ENCODE results near the gene HHIPL1.

Gene HHIPL1

GRCh38 chr14:99685596-99685995, 40.7 kb downstream of the HHIPL1 start:
- in situ Hi-C loops (cut with MboI; ENCODE audit: low sequenced_read_pairs), result no loop called here

- in situ Hi-C loops (cut with MboI; ENCODE audit: low sequenced_read_pairs), result no loop called here
Measured at GRCh38 chr14:99686557-99687283, 41.8 kb downstream of the HHIPL1 start.

- in situ Hi-C loops (cut with MboI; ENCODE audit: low sequenced_read_pairs), result no loop called here
Measured at GRCh38 chr14:99687284-99688209, 42.6 kb downstream of the HHIPL1 start.

GRCh38 chr14:99688210-99688581, 43.3 kb downstream of the HHIPL1 start:
- in situ Hi-C loops (cut with MboI; ENCODE audit: low sequenced_read_pairs), result no loop called here

GRCh38 chr14:99688629-99689028, 43.7 kb downstream of the HHIPL1 start:
- in situ Hi-C loops (cut with MboI; ENCODE audit: low sequenced_read_pairs), result no loop called here

- in situ Hi-C loops (cut with MboI; ENCODE audit: low sequenced_read_pairs), result no loop called here
Measured at GRCh38 chr14:99689266-99690236, 44.6 kb downstream of the HHIPL1 start.

- in situ Hi-C loops (cut with MboI; ENCODE audit: low sequenced_read_pairs), result no loop called here
Measured at GRCh38 chr14:99690636-99691035, 45.7 kb downstream of the HHIPL1 start.

- in situ Hi-C loops (cut with MboI; ENCODE audit: low sequenced_read_pairs), result no loop called here
Measured at GRCh38 chr14:99691111-99691885, 46.4 kb downstream of the HHIPL1 start.

GRCh38 chr14:99693918-99694317, 49.0 kb downstream of the HHIPL1 start:
- in situ Hi-C loops (cut with MboI; ENCODE audit: low sequenced_read_pairs), result no loop called here

GRCh38 chr14:99696929-99697328, 52.0 kb downstream of the HHIPL1 start:
- in situ Hi-C loops (cut with MboI; ENCODE audit: low sequenced_read_pairs), result no loop called here

GRCh38 chr14:99698236-99698635, 53.3 kb downstream of the HHIPL1 start:
- in situ Hi-C loops (cut with MboI; ENCODE audit: low sequenced_read_pairs), result no loop called here

GRCh38 chr14:99698642-99699041, 53.7 kb downstream of the HHIPL1 start:
- in situ Hi-C loops (cut with MboI; ENCODE audit: low sequenced_read_pairs), result no loop called here

- in situ Hi-C loops (cut with MboI; ENCODE audit: low sequenced_read_pairs), result no loop called here
Measured at GRCh38 chr14:99699085-99699760, 54.3 kb downstream of the HHIPL1 start.

GRCh38 chr14:99699861-99700260, 54.9 kb downstream of the HHIPL1 start:
- in situ Hi-C loops (cut with MboI; ENCODE audit: low sequenced_read_pairs), result no loop called here

GRCh38 chr14:99700379-99700778, 55.5 kb downstream of the HHIPL1 start:
- in situ Hi-C loops (cut with MboI; ENCODE audit: low sequenced_read_pairs), result no loop called here

GRCh38 chr14:99701260-99701659, 56.3 kb downstream of the HHIPL1 start:
- in situ Hi-C loops (cut with MboI; ENCODE audit: low sequenced_read_pairs), result no loop called here

- in situ Hi-C loops (cut with MboI; ENCODE audit: low sequenced_read_pairs), result no loop called here
Measured at GRCh38 chr14:99702115-99702514, 57.2 kb downstream of the HHIPL1 start.

- in situ Hi-C loops (cut with MboI; ENCODE audit: low sequenced_read_pairs), result no loop called here
Measured at GRCh38 chr14:99703381-99703780, 58.5 kb downstream of the HHIPL1 start.

GRCh38 chr14:99704037-99704436, 59.1 kb downstream of the HHIPL1 start:
- in situ Hi-C loops (cut with MboI; ENCODE audit: low sequenced_read_pairs), result no loop called here

Measured in HL-60/S4 (cell line).